ENCODE measurements around the gene GTF2IRD1. TPM values are rescaled to one million over a fixed set of nuclear protein-coding genes. Genes with fewer than 3 reads are reported as not detected.

GTF2IRD1 gene
- total and polyA plus RNA-seq, 2 experiments from 2014 or later = 28.7 to 37.1 TPM

- Mint-ChIP-seq H3K27me3 (ENCODE audit: insufficient read depth, low read depth, poor library complexity) (peaks cover 8% of the 10 kb centered on the region), H3K27ac (no peak overlapping the region), H3K9me3 (peaks cover 2% of the 10 kb centered on the region; the same call in 2 of the 3 replicates), H3K36me3 (ENCODE audit: low read depth) (peaks cover 54% of the 10 kb centered on the region), H3K4me3 (no peak overlapping the region), H3K4me1 (no peaks in the 10 kb centered on the region)
- Histone ChIP-seq H3K36me3 (ENCODE audit: insufficient read depth) (peaks cover 4% of the 10 kb centered on the region; the same call in 1 of the 2 replicates), H3K4me3 (no peak overlapping the region), H3K79me2 (replicated peaks; ENCODE audit: insufficient read depth) (no peaks in the 10 kb centered on the region), H3K4me2 (no peak overlapping the region), H3F3A (replicated peaks; ENCODE audit: low read depth) (no peaks in the 10 kb centered on the region), H3K27me3 (ENCODE audit: insufficient read depth) (no peaks in the 10 kb centered on the region), H3K27ac (ENCODE audit: low read depth) (peak overlapping the region; percentile 72), H3K4me1 (ENCODE audit: insufficient read depth) (no peaks in the 10 kb centered on the region), H2AFZ (no peak overlapping the region), H4K20me1 (replicated peaks; ENCODE audit: insufficient read depth) (no peaks in the 10 kb centered on the region), H3K9me2 (ENCODE audit: insufficient read depth) (no peaks in the 10 kb centered on the region)
- peak; percentile 87 for DNase-seq (ENCODE audit: low spot score)
- ATAC-seq = peak; percentile 96
- TF ChIP-seq, protein P1, sequence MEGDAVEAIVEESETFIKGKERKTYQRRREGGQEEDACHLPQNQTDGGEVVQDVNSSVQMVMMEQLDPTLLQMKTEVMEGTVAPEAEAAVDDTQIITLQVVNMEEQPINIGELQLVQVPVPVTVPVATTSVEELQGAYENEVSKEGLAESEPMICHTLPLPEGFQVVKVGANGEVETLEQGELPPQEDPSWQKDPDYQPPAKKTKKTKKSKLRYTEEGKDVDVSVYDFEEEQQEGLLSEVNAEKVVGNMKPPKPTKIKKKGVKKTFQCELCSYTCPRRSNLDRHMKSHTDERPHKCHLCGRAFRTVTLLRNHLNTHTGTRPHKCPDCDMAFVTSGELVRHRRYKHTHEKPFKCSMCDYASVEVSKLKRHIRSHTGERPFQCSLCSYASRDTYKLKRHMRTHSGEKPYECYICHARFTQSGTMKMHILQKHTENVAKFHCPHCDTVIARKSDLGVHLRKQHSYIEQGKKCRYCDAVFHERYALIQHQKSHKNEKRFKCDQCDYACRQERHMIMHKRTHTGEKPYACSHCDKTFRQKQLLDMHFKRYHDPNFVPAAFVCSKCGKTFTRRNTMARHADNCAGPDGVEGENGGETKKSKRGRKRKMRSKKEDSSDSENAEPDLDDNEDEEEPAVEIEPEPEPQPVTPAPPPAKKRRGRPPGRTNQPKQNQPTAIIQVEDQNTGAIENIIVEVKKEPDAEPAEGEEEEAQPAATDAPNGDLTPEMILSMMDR (conservative IDR thresholded peaks at IDR 0.05; ENCODE audit: low read depth in 2 of 2) = peak; percentile 78 to 86
- TF ChIP-seq POLR2AphosphoS5 (IDR thresholded peaks at IDR 0.05; ENCODE audit: low read depth) = no peak
- no peak for TF ChIP-seq ZNF331 (CRISPR knock-in tag; IDR thresholded peaks at IDR 0.05; ENCODE audit: low read depth)
- TF ChIP-seq JUNB (IDR thresholded peaks at IDR 0.05; ENCODE audit: unreplicated experiment) = no peak
- TF ChIP-seq ZNF462 (CRISPR knock-in tag; IDR thresholded peaks at IDR 0.05) = no peak
These were observed 91.2 kb downstream of the GTF2IRD1 start for GRCh38 chr7:74544706-74545469.
